Neural progenitor cell (in vitro differentiated cells): ENCODE results near the gene CGN.

Experiments used
- EZH2phosphoT487 ChIP-seq: fragments of 200-600 bp; sonication (generic); IDR thresholded peaks from 2 replicates; pipeline ENCODE4 v1.6.1; 2017; ENCODE audit warnings: antibody characterized with exemption
- TF ChIP-seq, protein P1 (sequence below): fragments of 200-600 bp; sonication (generic); IDR thresholded peaks from 2 replicates; pipeline ENCODE4 v1.5.1; 2017; ENCODE audit warnings: antibody characterized with exemption, mild to moderate bottlenecking

- TF ChIP-seq, protein P1, sequence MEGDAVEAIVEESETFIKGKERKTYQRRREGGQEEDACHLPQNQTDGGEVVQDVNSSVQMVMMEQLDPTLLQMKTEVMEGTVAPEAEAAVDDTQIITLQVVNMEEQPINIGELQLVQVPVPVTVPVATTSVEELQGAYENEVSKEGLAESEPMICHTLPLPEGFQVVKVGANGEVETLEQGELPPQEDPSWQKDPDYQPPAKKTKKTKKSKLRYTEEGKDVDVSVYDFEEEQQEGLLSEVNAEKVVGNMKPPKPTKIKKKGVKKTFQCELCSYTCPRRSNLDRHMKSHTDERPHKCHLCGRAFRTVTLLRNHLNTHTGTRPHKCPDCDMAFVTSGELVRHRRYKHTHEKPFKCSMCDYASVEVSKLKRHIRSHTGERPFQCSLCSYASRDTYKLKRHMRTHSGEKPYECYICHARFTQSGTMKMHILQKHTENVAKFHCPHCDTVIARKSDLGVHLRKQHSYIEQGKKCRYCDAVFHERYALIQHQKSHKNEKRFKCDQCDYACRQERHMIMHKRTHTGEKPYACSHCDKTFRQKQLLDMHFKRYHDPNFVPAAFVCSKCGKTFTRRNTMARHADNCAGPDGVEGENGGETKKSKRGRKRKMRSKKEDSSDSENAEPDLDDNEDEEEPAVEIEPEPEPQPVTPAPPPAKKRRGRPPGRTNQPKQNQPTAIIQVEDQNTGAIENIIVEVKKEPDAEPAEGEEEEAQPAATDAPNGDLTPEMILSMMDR = no peak
- no peak for TF ChIP-seq EZH2phosphoT487
These were observed 19.3 kb downstream of the CGN start for GRCh38 chr1:151530461-151530860.
